WTC11 (cell line): ENCODE results near the gene AGBL1.

Experiments
- FOXK1 ChIP-seq: sonication (generic); formaldehyde crosslinking; IDR thresholded peaks from 2 replicates; pipeline ENCODE4 v1.8.0; 2022; ENCODE audit warnings: mild to moderate bottlenecking, moderate library complexity, missing genetic modification reagents
- NFYB ChIP-seq: sonication (generic); formaldehyde crosslinking; conservative IDR thresholded peaks from 2 replicates; pipeline ENCODE4 v1.8.0; 2022; ENCODE audit warnings: low read depth, missing genetic modification reagents
- ZNF138 ChIP-seq: sonication (generic); formaldehyde crosslinking; conservative IDR thresholded peaks from 2 replicates; pipeline ENCODE4 v1.8.1; 2022; ENCODE audit warnings: mild to moderate bottlenecking, moderate library complexity, missing genetic modification reagents

GRCh38 chr15:86041399-86041798 is 38.3 kb upstream of the AGBL1 start:
- TF ChIP-seq NFYB (CRISPR knock-in tag) (no peak), ZNF138 (CRISPR knock-in tag) (no peak), FOXK1 (no peak)
